Lower lobe of right lung (tissue), 2 donors: ENCODE results near the gene PTGFRN. TPM values are rescaled to one million over a fixed set of nuclear protein-coding genes. Genes with fewer than 3 reads are reported as not detected.
"Not testable (repeated sequence)": the region's sequence is repeated elsewhere in the genome, so short reads cannot be mapped to it uniquely, and the experiment has no call there.

Source experiments
- ATAC-seq, 2 donors: fragments of 200-7000 bp; cut with Tn5 transposase; one replicate each; pipeline ENCODE4 v1.9.1; 2020 to 2022; ENCODE audit warnings: mild to moderate bottlenecking in 2 of 2, moderate library complexity in 2 of 2
- DNase-seq: peaks from one replicate; pipeline ENCODE4 v3.0.0-alpha.2; 2020
- H3K27ac ChIP-seq: fragments of 200-600 bp; one replicate; pipeline ENCODE4 v1.8.0; 2022
- H3K27me3 ChIP-seq: fragments of 200-600 bp; one replicate; pipeline ENCODE4 v1.8.0; 2022; ENCODE audit warnings: low read depth
- H3K36me3 ChIP-seq: fragments of 200-600 bp; one replicate; pipeline ENCODE4 v1.8.0; 2022; ENCODE audit warnings: mild to moderate bottlenecking
- H3K4me1 ChIP-seq: fragments of 200-600 bp; one replicate; pipeline ENCODE4 v1.8.0; 2022
- H3K4me3 ChIP-seq: fragments of 200-600 bp; one replicate; pipeline ENCODE4 v1.8.0; 2022; ENCODE audit warnings: mild to moderate bottlenecking
- H3K9me3 ChIP-seq: fragments of 200-600 bp; one replicate; pipeline ENCODE4 v1.8.0; 2022
- intact Hi-C: fragments of 100-400 bp; cut with DNase I; formaldehyde crosslinking; loops from one replicate; pipeline ENCODE4 v1.11.0; 2022
- total RNA-seq: library from RNA; stranded (reverse); fragmentation: NEBNext Ultra II Directional; extraction: Animal tissue kit (Norgen Biotek cat#: 25700); gene quantifications from one replicate; pipeline ENCODE4 v1.2.1, GENCODE V29; 2021
- TF ChIP-seq, protein P1 (sequence below): fragments of 200-600 bp; IDR thresholded peaks from one replicate; pipeline ENCODE4 v1.8.0; 2022; ENCODE audit warnings: antibody characterized with exemption, mild to moderate bottlenecking
- donor health status: DM: no; HTN: yes; CAD: no; lungs with severe emphysema.

Gene PTGFRN
- total RNA-seq, 1 donor from 2014 or later = 31.1 TPM

DNA sequence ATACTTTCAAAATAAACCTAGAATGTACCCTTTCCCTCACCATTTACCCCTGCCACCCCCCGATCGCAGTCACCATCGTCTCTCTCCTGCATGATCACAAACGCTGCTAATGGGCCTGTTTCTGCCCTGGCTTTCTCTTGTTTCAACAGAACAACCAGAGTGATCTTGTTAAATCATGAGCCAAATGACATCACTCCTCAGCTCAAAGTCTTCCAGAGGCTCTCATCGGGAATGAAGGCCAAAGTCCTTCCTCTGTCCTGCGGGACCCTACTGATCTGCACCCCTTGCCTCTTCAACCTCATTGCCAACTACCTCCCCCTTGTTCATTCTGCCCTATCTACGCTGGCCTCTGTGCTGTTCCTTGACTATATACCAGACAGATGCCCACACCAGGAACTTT is 39.4 kb upstream of the PTGFRN start:
- Histone ChIP-seq H3K36me3 (no peaks in the 10 kb centered on the region), H3K27ac (no peak overlapping the region), H3K9me3 (no peaks in the 10 kb centered on the region), H3K27me3 (no peaks in the 10 kb centered on the region), H3K4me1 (no peaks in the 10 kb centered on the region), H3K4me3 (no peak overlapping the region)
- intact Hi-C loops = no loop called here
- DNase-seq (no peak), ATAC-seq (no peak)
- TF ChIP-seq, protein P1, sequence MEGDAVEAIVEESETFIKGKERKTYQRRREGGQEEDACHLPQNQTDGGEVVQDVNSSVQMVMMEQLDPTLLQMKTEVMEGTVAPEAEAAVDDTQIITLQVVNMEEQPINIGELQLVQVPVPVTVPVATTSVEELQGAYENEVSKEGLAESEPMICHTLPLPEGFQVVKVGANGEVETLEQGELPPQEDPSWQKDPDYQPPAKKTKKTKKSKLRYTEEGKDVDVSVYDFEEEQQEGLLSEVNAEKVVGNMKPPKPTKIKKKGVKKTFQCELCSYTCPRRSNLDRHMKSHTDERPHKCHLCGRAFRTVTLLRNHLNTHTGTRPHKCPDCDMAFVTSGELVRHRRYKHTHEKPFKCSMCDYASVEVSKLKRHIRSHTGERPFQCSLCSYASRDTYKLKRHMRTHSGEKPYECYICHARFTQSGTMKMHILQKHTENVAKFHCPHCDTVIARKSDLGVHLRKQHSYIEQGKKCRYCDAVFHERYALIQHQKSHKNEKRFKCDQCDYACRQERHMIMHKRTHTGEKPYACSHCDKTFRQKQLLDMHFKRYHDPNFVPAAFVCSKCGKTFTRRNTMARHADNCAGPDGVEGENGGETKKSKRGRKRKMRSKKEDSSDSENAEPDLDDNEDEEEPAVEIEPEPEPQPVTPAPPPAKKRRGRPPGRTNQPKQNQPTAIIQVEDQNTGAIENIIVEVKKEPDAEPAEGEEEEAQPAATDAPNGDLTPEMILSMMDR = no peak

DNA sequence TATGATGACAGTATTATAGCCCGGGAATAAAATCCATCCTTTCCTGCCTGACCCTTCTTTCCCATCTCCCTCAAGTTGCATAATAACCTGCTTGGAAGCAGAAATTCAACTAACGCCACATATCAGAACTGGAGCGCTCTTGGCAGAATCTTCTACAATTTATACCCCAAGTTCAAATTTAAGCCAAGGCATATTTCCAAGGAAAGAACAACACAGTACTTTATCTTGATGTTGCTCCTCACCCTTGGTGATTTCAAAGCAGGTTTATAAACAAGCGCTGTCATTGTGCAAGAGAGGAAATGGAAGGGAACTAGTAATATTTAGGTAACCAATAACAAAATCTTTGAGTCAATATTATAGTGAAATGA is 38.0 kb upstream of the PTGFRN start:
- H3K4me1 ChIP-seq = no peaks in the 10 kb centered on the region
- DNase-seq = no peak
- intact Hi-C loops = no loop called here
- H3K27me3 ChIP-seq = no peaks in the 10 kb centered on the region
- no peak overlapping the region for H3K4me3 ChIP-seq
- no peak for ATAC-seq
- H3K9me3 ChIP-seq = no peaks in the 10 kb centered on the region
- TF ChIP-seq, protein P1 = no peak
- H3K36me3 ChIP-seq = no peaks in the 10 kb centered on the region
- no peak overlapping the region for H3K27ac ChIP-seq

DNA sequence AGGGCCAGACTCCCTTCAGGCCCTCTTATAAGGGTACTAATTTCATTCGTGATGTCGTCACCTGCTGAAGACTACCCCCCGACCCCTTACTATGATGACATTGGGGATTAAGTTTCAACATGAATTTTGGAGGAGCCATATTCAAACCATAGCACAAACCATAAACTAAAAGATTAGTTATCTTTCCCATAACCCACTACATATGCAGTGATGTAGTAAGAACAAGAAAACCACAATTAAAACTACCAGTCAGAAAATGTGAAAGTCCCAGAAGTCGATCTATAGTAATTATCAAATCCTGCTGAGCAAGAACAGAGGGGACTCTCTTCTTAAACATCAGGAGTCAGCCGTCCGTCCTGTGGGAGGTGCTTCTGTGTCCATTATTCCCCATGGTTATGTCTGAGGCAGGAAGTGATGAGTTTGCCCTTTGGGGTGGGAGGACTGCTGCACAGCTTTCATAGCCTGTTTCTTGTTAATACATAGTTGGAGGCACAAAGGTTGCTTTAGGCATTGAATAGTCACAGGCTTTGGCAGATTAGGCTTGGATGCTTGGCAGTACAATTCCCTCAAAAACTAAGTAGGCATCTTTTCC is 35.9 kb upstream of the PTGFRN start:
- intact Hi-C loops = no loop called here
- TF ChIP-seq, protein P1 = no peak
- Histone ChIP-seq H3K4me1 (peaks cover 17% of the 10 kb centered on the region), H3K27ac (no peak overlapping the region), H3K27me3 (no peaks in the 10 kb centered on the region), H3K9me3 (no peaks in the 10 kb centered on the region), H3K4me3 (no peak overlapping the region), H3K36me3 (no peaks in the 10 kb centered on the region)
- DNase-seq (no peak), ATAC-seq (no peak)

DNA sequence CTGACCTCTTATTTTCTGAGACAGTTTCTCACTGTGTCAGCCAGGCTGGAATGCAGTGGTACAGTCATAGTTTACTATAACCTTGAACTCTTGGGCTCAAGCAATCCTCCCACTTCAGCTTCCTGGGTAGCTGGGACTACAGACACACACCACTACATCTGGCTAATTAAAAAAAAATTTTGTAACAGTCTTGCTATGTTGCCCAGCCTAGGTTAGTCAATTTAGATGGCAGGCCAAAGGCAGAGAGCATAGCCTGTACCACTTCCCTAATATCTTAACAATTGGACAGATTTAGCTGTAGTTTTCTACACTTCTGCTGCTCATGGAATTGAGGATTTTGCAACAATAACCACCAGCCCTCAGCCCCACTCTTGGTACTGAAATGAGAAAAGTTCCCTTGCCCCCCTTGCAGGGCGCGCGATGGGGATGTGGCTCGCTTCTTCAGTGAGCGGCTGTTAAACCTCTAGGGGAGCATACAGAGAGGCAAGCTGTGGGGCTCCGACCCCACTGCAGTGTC is 34.9 kb upstream of the PTGFRN start:
- ATAC-seq = peak; percentile 22 to 38
- H3K9me3 ChIP-seq = no peaks in the 10 kb centered on the region
- TF ChIP-seq, protein P1 = no peak
- no peak overlapping the region for H3K4me3 ChIP-seq
- intact Hi-C loops = no loop called here
- DNase-seq = no peak
- H3K27me3 ChIP-seq = no peaks in the 10 kb centered on the region
- no peak overlapping the region for H3K27ac ChIP-seq
- peaks cover 24% of the 10 kb centered on the region for H3K4me1 ChIP-seq
- no peaks in the 10 kb centered on the region for H3K36me3 ChIP-seq

DNA sequence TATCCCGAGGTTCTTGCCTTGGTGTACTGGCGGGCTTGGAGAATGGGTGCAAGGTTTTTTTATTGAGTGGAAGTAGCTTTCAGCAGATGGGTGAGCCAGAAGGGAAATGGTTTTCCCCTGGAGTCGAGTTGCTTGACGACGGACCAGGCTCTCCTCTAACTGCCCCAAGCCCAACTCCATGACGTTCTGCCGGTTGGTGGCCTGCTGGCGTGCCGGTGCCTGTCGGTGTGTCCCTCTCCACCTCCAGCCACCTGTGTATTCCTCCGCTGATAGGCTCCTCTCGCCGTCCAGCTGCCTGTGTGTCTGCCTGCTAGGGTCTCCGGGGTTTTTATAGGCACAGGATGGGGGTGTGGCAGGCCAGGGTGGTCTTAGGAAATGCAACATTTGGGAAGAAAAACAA is 34.3 kb upstream of the PTGFRN start:
- H3K9me3 ChIP-seq = no peaks in the 10 kb centered on the region
- ATAC-seq (no peak), DNase-seq (no peak)
- peaks cover 24% of the 10 kb centered on the region for H3K4me1 ChIP-seq
- no peaks in the 10 kb centered on the region for H3K27me3 ChIP-seq
- no peak overlapping the region for H3K4me3 ChIP-seq
- TF ChIP-seq, protein P1 = no peak
- no peak overlapping the region for H3K27ac ChIP-seq
- H3K36me3 ChIP-seq = no peaks in the 10 kb centered on the region
- intact Hi-C loops = no loop called here

DNA sequence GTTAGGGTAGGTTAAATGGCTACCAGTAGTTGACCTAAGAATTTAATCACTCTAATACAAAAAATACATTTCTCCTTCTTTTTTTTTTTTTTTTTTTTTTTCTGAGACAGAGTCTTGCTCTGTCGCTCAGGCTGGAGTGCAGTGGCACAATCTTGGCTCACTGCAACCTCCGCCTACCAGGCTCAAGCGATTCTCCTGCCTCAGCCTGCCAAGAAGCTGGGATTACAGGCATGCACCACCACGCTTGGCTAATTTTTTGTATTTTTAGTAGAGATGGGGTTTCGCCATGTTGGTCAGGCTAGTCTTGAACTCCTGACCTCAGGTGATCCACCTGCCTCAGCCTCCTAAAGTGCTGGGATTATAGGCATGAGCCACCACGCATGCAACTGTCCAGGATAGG is 33.8 kb upstream of the PTGFRN start:
- intact Hi-C loops, ATAC-seq, DNase-seq: not testable (repeated sequence)

More for the DNA sequence above, 33.8 kb upstream of the PTGFRN start:
- not testable (repeated sequence) for H3K36me3 ChIP-seq, H3K4me3 ChIP-seq, H3K9me3 ChIP-seq, H3K27me3 ChIP-seq, H3K27ac ChIP-seq
- H3K4me1 ChIP-seq = peaks cover 24% of the 10 kb centered on the region
